Lung (tissue), 12 donors: ENCODE data around the gene RNF148. TPM values are rescaled to one million over a fixed set of nuclear protein-coding genes. Genes with fewer than 3 reads are reported as not detected.

Experiments used
- ATAC-seq: fragments of 200-7000 bp; cut with Tn5 transposase; one replicate; pipeline ENCODE4 v1.9.1; 2020; ENCODE audit warnings: moderate number of reproducible peaks; ENCODE audit not compliant: insufficient read depth, low FRiP score
- DNase-seq, 3 donors: peaks; one replicate each; pipeline ENCODE4 v3.0.0-alpha.2; 2013 to 2017
- H3K27ac ChIP-seq, 2 donors: one replicate each; pipeline ENCODE4 v1.5.1; 2013; ENCODE audit warnings: mild to moderate bottlenecking in 2 of 2, moderate library complexity in 2 of 2, control low read depth in 1 of 2, inconsistent platforms in 1 of 2, low read depth in 1 of 2, low read length in 1 of 2
- H3K27me3 ChIP-seq, 3 donors: one replicate each; pipeline ENCODE4 v1.5.1; 2013; ENCODE audit warnings: low read length in 2 of 3; ENCODE audit not compliant: control insufficient read depth in 3 of 3, insufficient read depth in 3 of 3
- H3K36me3 ChIP-seq, 4 donors: one replicate each; pipeline ENCODE4 v1.5.1; 2013; ENCODE audit warnings: low read length in 4 of 4, mild to moderate bottlenecking in 1 of 4, moderate library complexity in 1 of 4; ENCODE audit not compliant: control insufficient read depth in 4 of 4, insufficient read depth in 4 of 4
- H3K4me1 ChIP-seq, 5 donors: one replicate each; pipeline ENCODE4 v1.5.1; 2013; ENCODE audit warnings: low read length in 5 of 5, mild to moderate bottlenecking in 2 of 5, moderate library complexity in 1 of 5; ENCODE audit not compliant: control insufficient read depth in 5 of 5, insufficient read depth in 5 of 5
- H3K4me3 ChIP-seq: one replicate; pipeline ENCODE4 v1.5.1; 2013; ENCODE audit warnings: mild to moderate bottlenecking, control low read depth, moderate library complexity
- H3K9ac ChIP-seq, 2 donors: one replicate each; pipeline ENCODE4 v1.5.1; 2013; ENCODE audit warnings: low read length in 2 of 2, control low read depth in 1 of 2; ENCODE audit not compliant: insufficient read depth in 1 of 2
- H3K9me3 ChIP-seq, 4 donors: one replicate each; pipeline ENCODE4 v1.5.1; 2013; ENCODE audit warnings: low read length in 3 of 4, mild to moderate bottlenecking in 1 of 4, moderate library complexity in 1 of 4; ENCODE audit not compliant: control insufficient read depth in 4 of 4, insufficient read depth in 3 of 4
- CTCF ChIP-seq: IDR thresholded peaks from 2 replicates; pipeline ENCODE4 v1.5.1; 2012; ENCODE audit warnings: mild to moderate bottlenecking; ENCODE audit errors: control extremely low read depth, extremely low read depth
- WGBS, 2 donors: extraction: QIAGEN DNeasy Blood & Tissue Kit; methylation state at CpG; one replicate each; pipeline ENCODE4 v1.1.7; 2013; 5-methylcytosine and 5-hydroxymethylcytosine counted together
- polyA plus RNA-seq, 2 donors: library from polyadenylated mRNA; stranded (reverse); fragments of 200-250 nt; gene quantifications; one replicate each; pipeline ENCODE4 v1.2.1, GENCODE V29; 2013
- total RNA-seq, 2 donors: library from RNA; depleted of rRNA in 1 of 2; stranded (reverse); fragments of >200 nt in 1 of 2; gene quantifications; one replicate each; pipeline ENCODE4 v1.2.1, GENCODE V29; 2014 to 2021
- donor health status: control.
- donor health status: control.
- donor health status: Bipolar disorder and iron deficiency.
- donor health status: healthy.
- donor health status: DM: yes; HTN: yes; CAD: no.

The RNF148 gene
- total and polyA plus RNA-seq, 4 donors, result 0.10 to 10.2 (median 1.8) TPM

DNA sequence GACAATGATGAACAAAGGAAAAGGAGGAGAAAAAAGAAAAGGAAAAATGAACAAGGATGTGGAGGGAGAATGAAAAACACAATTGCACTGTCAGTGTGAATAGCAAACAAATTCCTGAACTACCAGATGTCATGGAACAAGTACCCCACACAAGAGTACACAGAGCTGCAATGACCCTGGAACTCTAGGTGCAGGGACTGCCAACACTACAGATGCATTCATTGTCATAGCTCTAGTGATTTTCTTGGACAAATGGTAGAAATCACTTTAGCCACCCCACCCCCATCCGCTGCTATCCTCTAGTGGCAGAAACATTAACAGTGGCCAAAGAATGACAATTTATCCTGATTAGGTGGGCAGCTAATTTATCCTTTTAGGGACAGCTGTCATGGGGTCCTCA, 6.9 kb downstream of the RNF148 start:
- 87 to 94% methylated on average over 1 of the region's 1 CpG for WGBS, 2 donors
- peaks cover 0 to 2% (median 0%) of the 10 kb centered on the region in 5 donors for H3K4me1 ChIP-seq
- no peak for TF ChIP-seq CTCF
- no peaks in the 10 kb centered on the region for H3K36me3 ChIP-seq
- H3K9ac ChIP-seq, result no peak overlapping the region
- H3K27ac ChIP-seq, result no peak overlapping the region
- H3K9me3 ChIP-seq, result no peaks in the 10 kb centered on the region
- ATAC-seq, result no peak
- H3K4me3 ChIP-seq, result no peak overlapping the region
- H3K27me3 ChIP-seq, result no peaks in the 10 kb centered on the region
- DNase-seq, result no peak

- peaks cover 0 to 2% (median 0%) of the 10 kb centered on the region in 5 donors for H3K4me1 ChIP-seq
- ATAC-seq, result no peak
- H3K27ac ChIP-seq, result no peak overlapping the region
- DNase-seq, result no peak
- H3K36me3 ChIP-seq, result no peaks in the 10 kb centered on the region
- no peaks in the 10 kb centered on the region for H3K9me3 ChIP-seq
- no peak overlapping the region for H3K4me3 ChIP-seq
- no peaks in the 10 kb centered on the region for H3K27me3 ChIP-seq
- WGBS, 2 donors, result 86 to 89% methylated on average over 2 of the region's 2 CpGs
- H3K9ac ChIP-seq, result no peak overlapping the region
- no peak for TF ChIP-seq CTCF
Measured at GRCh38 chr7:122694697-122695096, 8.0 kb downstream of the RNF148 start.

- no peak for TF ChIP-seq CTCF
Measured at GRCh38 chr7:122692769-122693309, 9.9 kb downstream of the RNF148 start.

DNA sequence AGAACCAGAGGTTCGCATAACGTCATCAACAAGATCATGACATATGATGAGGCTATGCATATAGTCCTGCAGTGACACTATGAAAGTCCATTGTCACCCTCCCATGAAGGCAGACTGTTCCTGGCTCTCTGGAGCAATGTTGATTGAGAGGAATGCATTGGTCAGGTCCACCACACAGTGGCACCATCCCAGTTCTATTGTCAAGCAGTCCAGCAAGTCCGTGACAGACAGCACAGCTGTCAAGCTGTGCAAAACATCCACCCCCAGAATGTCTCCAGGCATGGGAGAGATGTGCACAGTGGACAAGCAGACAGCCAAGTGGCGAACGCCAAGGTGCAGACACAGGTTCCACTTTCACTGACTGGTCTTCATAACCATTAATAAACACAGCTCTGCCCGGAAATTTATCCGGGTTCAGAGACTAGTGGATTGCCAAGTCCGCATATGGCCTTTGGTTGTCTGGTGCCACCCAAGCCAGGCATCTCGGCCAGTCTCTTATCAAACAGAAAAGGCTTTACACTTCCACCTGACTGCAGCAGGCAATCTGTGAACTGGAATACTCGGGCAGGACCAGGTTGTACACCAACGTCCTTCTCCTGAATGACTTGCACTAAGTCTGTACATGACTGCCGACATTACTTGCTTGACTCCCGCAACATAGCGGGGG, 11.0 kb downstream of the RNF148 start:
- DNase-seq (no peak), ATAC-seq (no peak)
- Histone ChIP-seq H3K27ac (no peak overlapping the region), H3K9ac (no peak overlapping the region), H3K9me3 (no peaks in the 10 kb centered on the region), H3K36me3 (no peaks in the 10 kb centered on the region), H3K4me1 (peaks cover 0 to 4% (median 1%) of the 10 kb centered on the region in 5 donors), H3K27me3 (no peaks in the 10 kb centered on the region), H3K4me3 (no peak overlapping the region)
- 92 to 95% methylated on average over 14 of the region's 14 CpGs for WGBS, 2 donors
- TF ChIP-seq CTCF, result no peak

More at GRCh38 chr7:122692769-122693309, 9.9 kb downstream of the RNF148 start:
- Histone ChIP-seq H3K9me3 (no peaks in the 10 kb centered on the region), H3K4me3 (no peak overlapping the region), H3K4me1 (peaks cover 0 to 4% (median 1%) of the 10 kb centered on the region in 5 donors), H3K36me3 (no peaks in the 10 kb centered on the region), H3K9ac (no peak overlapping the region), H3K27ac (no peak overlapping the region), H3K27me3 (no peaks in the 10 kb centered on the region)
- 91 to 93% methylated on average over 3 of the region's 3 CpGs for WGBS, 2 donors
- no peak for ATAC-seq
- no peak for DNase-seq
